HG02678 (cell line): ENCODE data around the gene TCF19.
"Not testable (repeated sequence)": the region's sequence is repeated elsewhere in the genome, so short reads cannot be mapped to it uniquely, and the experiment has no call there.

Source experiments
- ATAC-seq: cut with Tn5 transposase; IDR thresholded peaks from one replicate; pipeline ENCODE4 v1.9.1; 2021; ENCODE audit warnings: mild to moderate bottlenecking, moderate library complexity; ENCODE audit not compliant: unreplicated experiment

The TCF19 gene

DNA sequence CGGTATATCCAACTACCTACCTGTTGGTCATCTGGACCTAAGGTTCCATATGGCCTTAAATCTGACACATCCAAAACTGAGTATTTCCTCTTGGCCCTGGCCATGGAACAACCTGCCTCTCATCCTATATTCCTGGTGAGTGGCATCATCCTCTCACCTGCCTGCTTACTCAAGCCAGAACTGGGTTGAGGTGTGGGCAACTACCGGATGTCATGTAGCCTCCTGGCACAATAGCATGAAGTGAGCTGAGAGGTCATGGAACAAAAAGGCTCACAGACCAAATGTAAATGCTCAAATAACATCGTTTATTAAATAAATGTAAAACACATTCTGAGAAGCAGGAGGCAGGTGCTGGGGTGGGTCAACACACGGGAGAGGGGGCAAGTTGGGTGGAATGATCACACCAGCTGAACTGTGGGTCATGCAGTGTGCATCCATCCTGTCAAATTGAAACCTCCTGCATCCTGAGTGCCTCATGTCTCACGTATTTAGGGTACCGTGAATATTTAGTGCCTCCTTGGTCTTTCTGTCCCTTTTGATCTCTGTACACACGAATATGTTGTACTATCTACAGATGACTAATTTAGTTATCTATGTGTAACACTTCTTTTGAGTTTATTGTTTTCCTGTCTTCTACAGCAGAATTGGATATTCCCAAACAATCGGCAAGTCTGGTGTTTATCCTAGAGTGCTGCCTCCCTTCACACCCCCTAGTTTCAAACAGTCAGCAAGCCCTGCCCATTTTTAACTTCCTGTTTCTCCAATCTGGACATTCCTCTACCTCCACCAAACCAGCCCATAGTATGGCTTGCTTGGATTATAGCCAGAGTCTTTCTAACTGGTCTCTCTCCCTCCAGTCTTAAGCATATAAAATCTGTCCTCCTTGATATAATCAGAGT, 20.0 kb downstream of the TCF19 start:
- no peak for ATAC-seq

GRCh38 chr6:31179042-31179386, 20.6 kb downstream of the TCF19 start:
- no peak for ATAC-seq

- no peak for ATAC-seq
These were observed 21.5 kb downstream of the TCF19 start for GRCh38 chr6:31179896-31180295.

DNA sequence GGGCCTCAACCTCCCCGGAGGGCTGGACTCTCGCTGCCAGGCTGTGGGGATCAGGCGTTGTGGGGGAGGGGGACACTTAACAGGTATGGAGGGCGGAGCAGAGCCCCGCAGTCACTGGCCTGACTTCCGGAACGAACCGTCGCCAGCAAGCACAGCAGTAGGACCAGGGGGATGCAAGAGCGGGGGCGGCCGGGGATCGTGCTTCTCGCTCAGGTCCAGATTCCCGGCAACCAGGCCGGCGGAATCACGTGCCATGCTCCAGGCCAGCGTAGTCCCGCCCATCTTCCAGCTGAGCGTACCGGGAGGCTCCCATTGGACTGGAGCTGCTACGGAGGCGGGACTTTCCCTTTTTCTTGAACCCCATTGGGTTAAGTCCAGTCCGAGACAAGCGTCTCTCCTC, 22.1 kb downstream of the TCF19 start:
- ATAC-seq: peak; percentile 99

- ATAC-seq: not testable (repeated sequence)
These were observed 24.9 kb downstream of the TCF19 start for GRCh38 chr6:31183287-31183686.

DNA sequence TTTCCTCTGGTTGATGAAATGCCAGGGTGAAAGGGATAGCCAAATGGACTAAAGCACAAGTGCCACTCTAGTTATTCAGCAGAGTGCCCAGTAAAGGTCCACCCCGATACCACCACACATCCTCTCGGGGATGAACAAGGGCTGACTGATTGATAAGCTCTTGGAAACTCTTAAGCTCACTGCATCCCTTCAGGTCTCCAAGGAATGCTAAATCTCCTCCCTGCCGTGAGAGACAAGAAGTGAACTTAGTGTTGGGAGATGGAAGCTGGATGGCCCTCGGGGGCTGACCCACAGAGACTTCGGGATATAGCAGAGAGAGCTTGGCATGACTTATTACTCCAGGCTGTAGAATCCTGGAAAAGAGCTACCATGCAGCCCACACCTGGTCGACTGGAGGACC, 25.5 kb downstream of the TCF19 start:
- ATAC-seq: not testable (repeated sequence)

- not testable (repeated sequence) for ATAC-seq
These were observed 27.3 kb downstream of the TCF19 start for GRCh38 chr6:31185695-31186051.

- ATAC-seq: no peak
These were observed 27.8 kb downstream of the TCF19 start for GRCh38 chr6:31186052-31186734.

DNA sequence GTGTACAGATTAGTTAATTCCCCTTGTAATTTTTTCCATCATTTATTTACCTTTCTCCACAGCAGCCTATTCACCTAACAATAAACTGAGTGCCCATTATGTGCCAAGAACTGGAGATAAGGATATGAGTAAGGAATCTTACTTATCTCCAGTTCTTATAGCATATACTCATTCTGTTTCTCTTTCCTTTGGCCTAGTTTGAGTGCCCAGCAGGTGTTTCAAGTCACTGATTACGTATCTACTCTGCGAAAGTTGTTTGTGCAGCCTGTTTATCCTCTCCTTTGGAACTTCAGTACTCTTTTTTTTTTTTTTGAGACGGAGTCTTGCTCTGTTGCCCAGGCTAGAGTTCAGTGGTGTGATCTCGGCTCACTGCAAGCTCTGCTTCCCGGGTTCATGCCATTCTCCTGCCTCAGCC, 29.4 kb downstream of the TCF19 start:
- ATAC-seq: no peak

DNA sequence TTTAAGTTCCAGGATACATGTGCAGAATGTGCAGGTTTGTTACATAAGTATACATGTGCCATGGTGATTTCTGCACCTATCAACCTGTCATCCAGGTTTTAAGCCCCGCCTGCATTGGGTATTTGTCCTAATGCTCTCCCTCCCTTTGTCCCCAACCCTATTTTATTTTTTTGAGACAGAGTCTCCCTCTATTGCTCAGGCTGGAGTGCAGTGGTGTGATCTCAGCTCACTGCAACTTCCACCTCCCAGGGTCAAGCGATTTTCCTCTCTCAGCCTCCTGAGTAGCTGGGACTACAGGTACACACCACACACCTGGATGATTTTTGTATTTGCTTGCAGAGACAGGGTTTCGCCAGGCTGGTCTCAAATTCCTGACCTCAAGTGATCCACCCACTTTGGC, 30.8 kb downstream of the TCF19 start:
- ATAC-seq: not testable (repeated sequence)

DNA sequence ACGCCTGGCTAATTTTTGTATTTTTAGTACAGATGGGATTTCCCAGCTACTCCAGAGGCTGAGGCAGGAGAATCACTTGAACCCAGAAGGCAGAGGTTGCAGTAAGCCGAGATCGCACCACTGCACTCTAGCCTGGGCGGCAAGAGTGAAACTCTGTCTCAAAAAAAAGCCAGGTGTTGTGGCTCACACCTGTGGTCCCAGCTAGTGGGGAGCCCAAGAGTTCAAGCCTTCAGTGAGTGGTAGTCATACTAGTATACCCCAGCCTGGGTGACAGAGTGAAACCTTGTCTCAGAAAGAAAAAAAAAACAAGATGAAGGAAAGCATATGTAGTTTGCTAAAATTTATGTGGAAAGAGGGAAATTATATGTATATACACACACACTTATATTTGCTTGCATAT, 32.1 kb downstream of the TCF19 start:
- ATAC-seq: peak; percentile 79

GRCh38 chr6:31192431-31193105, 34.2 kb downstream of the TCF19 start:
- ATAC-seq: not testable (repeated sequence)

- no peak for ATAC-seq
These were observed 34.8 kb downstream of the TCF19 start for GRCh38 chr6:31193206-31193605.

- ATAC-seq: no peak
These were observed 35.9 kb downstream of the TCF19 start for GRCh38 chr6:31194061-31194834.

GRCh38 chr6:31195308-31195979, 37.1 kb downstream of the TCF19 start:
- ATAC-seq: not testable (repeated sequence)

DNA sequence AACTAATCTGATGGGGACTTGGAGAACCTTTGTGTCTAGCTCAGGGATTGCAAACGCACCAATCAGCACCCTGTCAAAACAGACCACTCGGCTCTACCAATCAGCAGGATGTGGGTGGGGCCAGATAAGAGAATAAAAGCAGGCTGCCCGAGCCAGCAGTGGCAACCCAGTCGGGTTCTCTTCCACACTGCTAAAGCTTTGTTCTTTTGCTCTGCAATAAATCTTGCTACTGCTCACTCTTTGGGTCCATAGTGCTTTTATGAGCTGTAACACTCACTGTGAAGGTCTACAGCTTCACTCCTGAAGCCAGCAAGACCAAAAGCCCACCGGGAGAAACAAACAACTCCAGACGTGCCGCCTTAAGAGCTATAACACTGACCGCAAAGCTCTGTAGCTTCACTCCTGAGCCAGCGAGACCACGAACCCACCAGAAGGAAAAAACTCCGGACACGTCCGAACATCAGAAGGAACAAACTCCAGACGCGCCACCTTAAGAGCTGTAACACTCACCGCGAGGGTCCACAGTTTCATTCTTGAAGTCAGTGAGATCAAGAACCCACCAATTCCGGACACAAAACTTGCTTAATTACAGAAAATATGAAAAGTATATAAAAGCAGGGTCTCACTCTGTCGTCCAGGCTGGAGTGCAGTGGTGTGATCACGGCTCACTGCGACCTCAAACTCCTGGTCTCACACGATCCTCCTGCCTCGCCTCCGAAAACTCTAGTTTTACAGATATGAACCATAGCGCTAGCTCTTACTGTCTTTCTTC, 38.0 kb downstream of the TCF19 start:
- ATAC-seq: not testable (repeated sequence)

- peak; percentile 71 for ATAC-seq
These were observed 39.3 kb downstream of the TCF19 start for GRCh38 chr6:31197559-31198305.

- ATAC-seq: not testable (repeated sequence)
These were observed 40.7 kb downstream of the TCF19 start for GRCh38 chr6:31199105-31199452.
